Endodermal cell (in vitro differentiated cells): ENCODE data around the gene ANXA4. TPM values are rescaled to one million over a fixed set of nuclear protein-coding genes. Genes with fewer than 3 reads are reported as not detected.
A peak's percentile ranks its signal among the peaks of the same experiment; 100 is the strongest.

Source experiments
- DNase-seq: peaks from one replicate; pipeline ENCODE4 v3.0.0-alpha.2; 2017
- H3K27ac ChIP-seq: 2 replicates; pipeline ENCODE4 v1.5.1; 2013; ENCODE audit warnings: mild to moderate bottlenecking, low read depth, low read length, moderate library complexity
- H3K27me3 ChIP-seq: 2 replicates; pipeline ENCODE4 v1.6.1; 2013; ENCODE audit warnings: mild to moderate bottlenecking, low read length, moderate library complexity; ENCODE audit not compliant: insufficient read depth, control insufficient read depth, poor library complexity, severe bottlenecking
- H3K36me3 ChIP-seq: 2 replicates; pipeline ENCODE4 v1.7.0; 2013; ENCODE audit warnings: mild to moderate bottlenecking, low read length, moderate library complexity; ENCODE audit not compliant: control insufficient read depth, insufficient read depth
- H3K4me1 ChIP-seq: one replicate; pipeline ENCODE4 v1.7.0; 2013; ENCODE audit warnings: low read length; ENCODE audit not compliant: control insufficient read depth, insufficient read depth
- H3K4me3 ChIP-seq: 2 replicates; pipeline ENCODE4 v1.5.1; 2013; ENCODE audit warnings: mild to moderate bottlenecking, low read length, moderate library complexity
- H3K9ac ChIP-seq: 2 replicates; pipeline ENCODE4 v1.6.1; 2013; ENCODE audit warnings: mild to moderate bottlenecking, low read length, moderate library complexity; ENCODE audit not compliant: poor library complexity, severe bottlenecking; ENCODE audit errors: extremely low read depth
- H3K9me3 ChIP-seq: 2 replicates; pipeline ENCODE4 v1.6.1; 2013; ENCODE audit warnings: mild to moderate bottlenecking, low read length, moderate library complexity; ENCODE audit not compliant: control insufficient read depth
- H3K27ac Mint-ChIP-seq: 2 replicates; pipeline ENCODE4 v1.8.0; 2020; ENCODE audit warnings: mixed read lengths
- H3K27me3 Mint-ChIP-seq: 2 replicates; pipeline ENCODE4 v1.8.0; 2021; ENCODE audit warnings: mild to moderate bottlenecking, mixed read lengths; ENCODE audit not compliant: insufficient read depth
- H3K36me3 Mint-ChIP-seq: 2 replicates; pipeline ENCODE4 v1.8.0; 2020; ENCODE audit warnings: low read depth, mixed read lengths
- H3K4me1 Mint-ChIP-seq: 2 replicates; pipeline ENCODE4 v1.8.0; 2020; ENCODE audit warnings: mixed read lengths
- H3K4me3 Mint-ChIP-seq: 2 replicates; pipeline ENCODE4 v1.8.0; 2020; ENCODE audit warnings: mild to moderate bottlenecking, moderate library complexity, mixed read lengths
- H3K9me3 Mint-ChIP-seq: 2 replicates; pipeline ENCODE4 v1.8.0; 2020; ENCODE audit warnings: mild to moderate bottlenecking, mixed read lengths
- CTCF ChIP-seq: fragments of 200-600 bp; sonication (generic); conservative IDR thresholded peaks from 2 replicates; pipeline ENCODE4 v1.5.0; 2021; ENCODE audit warnings: antibody characterized with exemption, mild to moderate bottlenecking
- WGBS, 2 experiments: methylation state at CpG; one replicate each; pipeline versions ENCODE4 v1.1.5 to v1.1.7; 2013; ENCODE audit warnings: missing lambda C conversion rate in 2 of 2, mixed read lengths in 1 of 2; ENCODE audit not compliant: insufficient coverage in 1 of 2, insufficient read length in 1 of 2; 5-methylcytosine and 5-hydroxymethylcytosine counted together
- total RNA-seq, 2 donors: library from RNA; stranded (reverse); fragmentation: NEBNext Ultra II Directional in 1 of 2; extraction: Animal tissue kit (Norgen Biotek cat#: 25700) in 1 of 2; gene quantifications; 2 replicates in 1 of 2; 3 replicates in 1 of 2; pipeline ENCODE4 v1.2.1, GENCODE V29; 2021

Gene ANXA4
- total RNA-seq, 2 donors from 2014 or later: 18.0 to 21.4 TPM

- no peaks in the 10 kb centered on the region for H3K27me3 Mint-ChIP-seq
- Histone ChIP-seq H3K9me3 (no peaks in the 10 kb centered on the region), H3K9ac (peak overlapping the region; percentile 27), H3K4me1 (peaks cover 5% of the 10 kb centered on the region), H3K27ac (peak overlapping the region; percentile 97), H3K36me3 (peaks cover 30% of the 10 kb centered on the region), H3K4me3 (no peak overlapping the region), H3K27me3 (no peaks in the 10 kb centered on the region)
- no peak for TF ChIP-seq CTCF
- H3K9me3 Mint-ChIP-seq: no peaks in the 10 kb centered on the region
- WGBS, 2 experiments: 81 to 88% methylated on average over 4 to 7 of the region's 7 CpGs
- peaks cover 15% of the 10 kb centered on the region for H3K4me1 Mint-ChIP-seq
- H3K27ac Mint-ChIP-seq: peak overlapping the region; percentile 79
- peak; percentile 65 for DNase-seq
- no peak overlapping the region for H3K4me3 Mint-ChIP-seq
- H3K36me3 Mint-ChIP-seq: peaks cover 3% of the 10 kb centered on the region
These were observed 47.3 kb downstream of the ANXA4 start for GRCh38 chr2:69789175-69789721.

DNA sequence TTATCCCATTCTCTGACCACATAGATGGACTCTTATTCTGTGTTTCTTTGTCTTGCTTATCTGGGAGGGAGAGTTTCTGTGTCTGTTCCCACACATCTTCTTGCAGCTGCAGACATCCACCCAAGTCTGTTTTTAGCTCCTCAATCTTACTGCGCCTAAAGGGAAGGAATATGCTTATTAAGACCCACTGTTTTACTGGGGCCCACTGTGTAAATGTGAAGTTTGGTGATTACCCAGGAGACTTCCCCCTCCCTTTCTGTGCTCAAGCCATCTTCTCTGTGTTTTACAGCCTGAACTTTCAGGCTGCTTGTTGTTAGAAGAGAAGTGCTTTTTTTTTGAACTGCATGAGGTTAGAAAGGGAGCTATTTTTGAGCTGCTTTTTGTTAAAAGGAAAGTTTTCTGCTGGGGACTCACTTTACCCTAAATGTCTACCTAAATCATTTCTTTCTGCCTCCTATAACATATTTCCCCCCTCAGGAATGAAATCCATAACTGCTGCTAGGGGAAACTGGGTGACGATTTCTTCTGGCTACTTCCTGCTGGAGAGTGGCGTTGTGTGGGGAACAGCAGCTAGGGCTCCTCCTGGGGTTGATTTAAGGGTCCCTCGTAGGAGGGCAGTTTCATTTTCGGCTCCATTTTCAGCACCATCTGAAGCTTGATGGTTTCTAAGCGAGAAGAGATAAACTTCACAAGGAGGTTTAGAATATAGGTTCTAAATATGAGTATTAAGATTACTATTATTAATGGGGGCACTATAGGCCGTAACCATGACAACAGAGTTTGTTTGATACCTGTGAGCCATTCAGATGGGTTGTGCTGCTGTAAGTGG, 48.1 kb downstream of the ANXA4 start:
- H3K9ac ChIP-seq: peak overlapping the region; percentile 27
- DNase-seq: peak; percentile 51
- Mint-ChIP-seq H3K36me3 (peaks cover 3% of the 10 kb centered on the region), H3K27me3 (no peaks in the 10 kb centered on the region), H3K9me3 (no peaks in the 10 kb centered on the region), H3K27ac (peak overlapping the region; percentile 79), H3K4me1 (peaks cover 20% of the 10 kb centered on the region), H3K4me3 (no peak overlapping the region)
- 70 to 87% methylated on average over 3 to 7 of the region's 7 CpGs for WGBS, 2 experiments
- H3K4me3 ChIP-seq: no peak overlapping the region
- no peak for TF ChIP-seq CTCF
- peaks cover 32% of the 10 kb centered on the region for H3K36me3 ChIP-seq
- peak overlapping the region; percentile 97 for H3K27ac ChIP-seq
- H3K9me3 ChIP-seq: no peaks in the 10 kb centered on the region
- H3K27me3 ChIP-seq: no peaks in the 10 kb centered on the region
- peaks cover 9% of the 10 kb centered on the region for H3K4me1 ChIP-seq

DNA sequence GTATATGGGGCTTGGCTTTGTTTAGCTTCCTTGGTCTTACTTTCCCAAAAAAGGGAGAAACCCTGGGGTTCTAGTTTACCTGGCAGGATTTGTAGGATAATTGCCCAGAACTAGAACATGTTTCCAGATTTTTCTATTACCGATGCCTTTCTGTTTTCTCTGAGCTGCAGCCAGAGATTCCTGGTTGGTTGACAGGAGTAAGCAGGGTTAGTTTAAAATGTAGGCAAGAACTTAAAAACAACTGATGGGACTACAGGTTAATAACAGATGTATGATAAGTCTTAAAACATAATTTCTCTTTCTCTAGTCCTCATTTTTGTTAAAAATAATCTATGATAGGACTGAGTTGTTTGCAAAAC, 48.6 kb downstream of the ANXA4 start:
- no peak for TF ChIP-seq CTCF
- Mint-ChIP-seq H3K4me1 (peaks cover 23% of the 10 kb centered on the region), H3K4me3 (no peak overlapping the region), H3K9me3 (no peaks in the 10 kb centered on the region), H3K27ac (no peak overlapping the region), H3K36me3 (peaks cover 3% of the 10 kb centered on the region), H3K27me3 (no peaks in the 10 kb centered on the region)
- Histone ChIP-seq H3K4me1 (peaks cover 13% of the 10 kb centered on the region), H3K9ac (no peak overlapping the region), H3K27ac (peak overlapping the region; percentile 97), H3K9me3 (no peaks in the 10 kb centered on the region), H3K36me3 (peaks cover 38% of the 10 kb centered on the region), H3K27me3 (no peaks in the 10 kb centered on the region), H3K4me3 (no peak overlapping the region)
- no peak for DNase-seq
- WGBS, 2 experiments: 100% methylated on average over 1 of the region's 1 CpG
